NCI-H1930 (cell line): Measurements from ENCODE around the gene PARP1.
"Not testable (repeated sequence)": the region's sequence is repeated elsewhere in the genome, so short reads cannot be mapped to it uniquely, and the experiment has no call there.

Source experiments
- DNase-seq, 2 experiments: peaks; one replicate each; lab custom pipeline; 2025; lab: John Stamatoyannopoulos, UW

Gene PARP1

GRCh38 chr1:226349801-226350518, 57.9 kb downstream of the PARP1 start:
- DNase-seq: no peak

- DNase-seq: no peak
Observed at GRCh38 chr1:226349081-226349480, 58.8 kb downstream of the PARP1 start.

- no peak for DNase-seq
Observed at GRCh38 chr1:226344441-226345259, 63.2 kb downstream of the PARP1 start.

GRCh38 chr1:226342656-226343055, 65.2 kb downstream of the PARP1 start:
- no peak for DNase-seq

- DNase-seq: not testable (repeated sequence)
Observed at GRCh38 chr1:226340111-226340510, 67.8 kb downstream of the PARP1 start.

- DNase-seq: no peak
Observed at GRCh38 chr1:226337276-226337875, 70.5 kb downstream of the PARP1 start.

GRCh38 chr1:226335661-226336060, 72.2 kb downstream of the PARP1 start:
- DNase-seq: no peak

GRCh38 chr1:226332947-226333346, 74.9 kb downstream of the PARP1 start:
- DNase-seq: no peak

- no peak for DNase-seq
Observed at GRCh38 chr1:226329237-226329636, 78.7 kb downstream of the PARP1 start.

- no peak for DNase-seq
Observed at GRCh38 chr1:226327761-226328162, 80.1 kb downstream of the PARP1 start.

GRCh38 chr1:226325178-226325577, 82.7 kb downstream of the PARP1 start:
- no peak for DNase-seq

- DNase-seq: no peak
Observed at GRCh38 chr1:226324479-226324878, 83.4 kb downstream of the PARP1 start.

GRCh38 chr1:226322986-226323385, 84.9 kb downstream of the PARP1 start:
- DNase-seq: no peak

- DNase-seq: no peak
Observed at GRCh38 chr1:226320930-226321329, 87.0 kb downstream of the PARP1 start.

- no peak for DNase-seq
Observed at GRCh38 chr1:226318471-226318870, 89.4 kb downstream of the PARP1 start.

GRCh38 chr1:226314055-226314454, 93.8 kb downstream of the PARP1 start:
- DNase-seq: no peak

GRCh38 chr1:226312065-226312464, 95.8 kb downstream of the PARP1 start:
- DNase-seq: no peak

GRCh38 chr1:226311376-226311775, 96.5 kb downstream of the PARP1 start:
- DNase-seq: no peak
